ENCODE results near the gene TMEM31.

Gene TMEM31, protein sequence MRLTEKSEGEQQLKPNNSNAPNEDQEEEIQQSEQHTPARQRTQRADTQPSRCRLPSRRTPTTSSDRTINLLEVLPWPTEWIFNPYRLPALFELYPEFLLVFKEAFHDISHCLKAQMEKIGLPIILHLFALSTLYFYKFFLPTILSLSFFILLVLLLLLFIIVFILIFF
- long read RNA-seq, donor 1, result 0 reads
- long read RNA-seq, donor 2, result 0 reads
- long read RNA-seq, donor 3, result 0 reads
- long read RNA-seq, donor 4, result 0 reads
- long read RNA-seq, donor 5, result 0 reads
- long read RNA-seq, donor 6, result 0 reads
- long read RNA-seq, donor 7, result 0 reads
- long read RNA-seq, donor 8, result 0 reads

DNA sequence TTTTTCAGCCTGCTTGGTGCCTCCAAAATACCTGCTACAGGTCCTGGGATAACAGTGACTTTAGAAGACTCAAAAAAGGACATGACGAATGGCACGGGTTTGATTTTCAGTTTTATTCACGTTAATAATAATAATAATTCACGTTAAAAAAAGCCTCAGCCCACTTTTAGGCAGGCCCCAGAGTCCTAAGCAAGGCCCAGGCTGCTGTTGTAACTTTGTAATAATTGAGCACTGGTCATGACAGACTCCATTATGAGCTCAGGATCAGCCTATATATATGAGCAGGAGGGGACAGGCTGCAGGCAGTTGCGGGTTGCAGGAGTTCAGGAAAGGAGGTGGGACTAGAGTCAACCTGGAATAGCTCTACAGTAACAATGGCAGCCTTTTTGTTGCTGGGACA, at the start of gene TMEM31:
TMEM31 (plus strand) TSS at position 301 of the 400 bp plus-strand sequence. CDS start 1,350 bp downstream, outside the sequence.
- DNase-seq, result no peak

DNA sequence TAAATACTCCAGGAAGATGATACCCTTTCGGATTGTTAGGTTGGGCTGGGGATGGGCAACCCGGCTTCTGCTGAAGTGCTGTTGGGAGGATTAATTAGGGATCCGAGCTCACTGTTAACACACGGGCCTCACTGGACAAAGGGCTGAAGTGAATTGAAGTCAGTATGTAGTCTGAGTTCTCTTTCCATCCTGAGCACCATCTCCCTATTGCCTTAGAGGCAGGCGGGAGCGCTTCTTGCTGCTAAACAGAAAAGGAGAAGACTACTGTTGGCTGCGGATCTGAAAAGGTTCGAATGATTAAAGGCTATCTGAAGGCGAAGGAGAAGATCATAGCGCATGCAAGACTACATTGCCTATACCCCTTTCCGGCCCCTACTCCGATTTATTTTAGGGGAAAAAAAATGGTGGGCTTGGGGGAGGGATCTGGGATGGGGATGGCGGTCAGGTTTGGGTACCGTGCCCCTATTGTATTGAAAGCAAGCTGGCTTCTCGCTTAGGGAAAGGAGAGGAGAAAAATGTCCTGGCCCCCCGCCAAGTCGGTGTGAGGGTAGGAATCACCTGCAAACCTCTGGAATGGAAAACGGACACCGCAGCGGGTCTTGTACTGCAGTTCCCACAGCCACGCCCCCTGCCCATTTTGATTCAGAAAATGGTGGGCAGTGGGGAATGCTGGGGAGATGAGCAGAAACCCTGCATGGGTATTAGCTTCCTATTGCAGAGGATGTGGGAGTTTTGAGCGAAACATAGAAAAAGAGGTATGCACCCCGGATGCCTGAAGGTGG, 46.5 kb upstream of the TMEM31 start:
- DNase-seq, result peak; percentile 21

DNA sequence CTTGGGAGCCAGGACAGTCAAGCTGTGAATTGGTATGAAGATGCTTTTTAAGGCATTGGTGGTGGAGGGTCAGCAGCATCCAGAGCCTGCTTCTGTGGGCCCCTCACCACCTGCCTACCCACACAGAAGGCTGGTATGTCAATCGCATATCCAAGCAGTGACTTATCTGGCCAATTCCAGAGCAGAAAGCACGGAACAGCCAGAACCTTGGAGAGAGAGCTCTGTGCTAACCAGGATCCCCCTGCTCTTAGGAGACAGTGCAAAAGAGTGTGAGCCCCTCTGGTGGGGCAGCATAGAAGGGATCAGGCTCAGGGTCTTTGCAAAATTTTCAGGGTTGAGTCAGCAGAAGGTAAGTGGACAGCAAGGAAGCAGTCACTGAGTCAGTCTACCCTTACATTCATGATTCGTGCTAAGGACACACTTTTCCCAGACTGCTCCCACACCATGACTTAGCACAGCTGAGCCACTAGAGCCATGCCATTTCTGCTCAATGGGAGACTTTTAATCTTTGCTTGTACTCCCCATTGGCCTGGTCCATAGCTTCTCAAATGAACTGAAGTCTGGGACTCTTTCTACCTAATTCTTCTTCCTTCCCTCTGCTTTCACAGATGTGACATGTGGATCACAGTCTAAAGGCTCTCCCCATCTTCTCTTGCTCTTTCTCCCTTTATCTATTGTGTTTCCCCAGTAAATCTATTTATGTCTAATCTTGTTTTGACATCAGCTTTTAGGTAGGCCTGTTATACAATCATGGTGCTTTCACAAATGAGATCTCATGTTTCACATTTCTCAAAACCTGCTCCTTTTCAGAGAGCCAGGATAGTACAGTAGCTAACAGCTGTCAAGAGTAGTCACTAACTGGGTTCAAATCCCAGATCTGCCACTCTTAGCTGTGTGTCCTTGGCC, 44.3 kb upstream of the TMEM31 start:
- no peak for DNase-seq

DNA sequence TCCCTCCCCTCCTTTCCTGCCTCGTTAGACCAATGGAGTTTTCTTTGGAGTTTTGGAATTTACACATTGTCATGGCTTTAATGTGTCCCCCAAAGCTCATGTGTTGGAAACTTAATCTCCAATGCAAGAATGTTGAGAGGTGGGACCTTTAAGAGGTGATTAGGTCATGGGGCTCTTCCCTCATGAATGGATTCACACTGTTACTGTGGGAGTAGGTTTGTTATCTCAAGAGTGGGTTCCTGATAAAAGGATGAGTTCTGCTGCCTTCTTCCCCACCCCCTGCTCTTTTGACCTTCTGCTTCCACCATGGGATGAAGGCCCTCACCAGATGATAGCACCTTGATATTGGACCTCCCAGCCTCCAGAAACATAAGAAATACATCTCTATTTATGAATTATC, 41.0 kb upstream of the TMEM31 start:
- DNase-seq, result no peak

DNA sequence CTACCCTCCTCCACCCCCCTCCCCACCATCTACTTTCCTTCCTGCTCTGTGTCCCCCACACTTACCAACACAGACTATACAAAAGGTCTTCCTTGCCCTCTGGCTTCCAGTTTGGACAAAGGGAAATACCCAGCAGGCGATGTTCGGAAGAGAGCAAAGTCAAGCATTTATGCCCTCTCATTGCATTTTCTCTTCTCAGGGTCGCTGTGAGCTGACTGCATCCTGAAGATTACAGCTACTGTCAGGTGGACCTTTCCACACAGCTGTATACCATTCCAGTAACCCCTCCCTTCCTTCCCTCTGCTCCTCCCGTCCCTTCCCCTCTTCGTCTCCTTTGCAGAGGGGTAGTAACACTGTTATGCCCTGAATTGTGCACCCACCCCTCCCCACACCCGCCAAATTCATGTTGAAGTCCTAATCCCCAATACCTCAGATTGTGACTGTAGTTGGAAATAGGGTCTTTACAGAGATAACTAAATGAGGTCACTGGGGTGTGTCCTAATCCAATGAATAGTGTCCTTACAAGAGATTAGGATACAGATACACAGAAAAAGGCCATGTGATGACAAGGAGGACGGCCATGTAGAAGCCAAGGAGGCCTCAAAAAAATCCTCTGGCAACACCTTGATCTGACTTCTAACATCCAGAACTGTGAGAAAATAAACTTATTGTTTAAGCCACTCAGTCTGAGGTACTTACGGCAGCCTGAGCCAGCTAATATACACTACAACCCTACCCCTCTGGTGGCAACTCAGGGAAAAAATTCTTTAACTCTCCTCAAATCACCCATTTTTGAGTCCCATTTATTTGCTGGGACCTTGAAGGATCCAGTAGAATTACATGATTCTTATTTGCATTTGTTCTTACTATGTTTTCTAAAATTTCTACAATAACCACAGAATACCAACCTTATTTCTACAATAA, 35.9 kb upstream of the TMEM31 start:
- DNase-seq, result no peak

DNA sequence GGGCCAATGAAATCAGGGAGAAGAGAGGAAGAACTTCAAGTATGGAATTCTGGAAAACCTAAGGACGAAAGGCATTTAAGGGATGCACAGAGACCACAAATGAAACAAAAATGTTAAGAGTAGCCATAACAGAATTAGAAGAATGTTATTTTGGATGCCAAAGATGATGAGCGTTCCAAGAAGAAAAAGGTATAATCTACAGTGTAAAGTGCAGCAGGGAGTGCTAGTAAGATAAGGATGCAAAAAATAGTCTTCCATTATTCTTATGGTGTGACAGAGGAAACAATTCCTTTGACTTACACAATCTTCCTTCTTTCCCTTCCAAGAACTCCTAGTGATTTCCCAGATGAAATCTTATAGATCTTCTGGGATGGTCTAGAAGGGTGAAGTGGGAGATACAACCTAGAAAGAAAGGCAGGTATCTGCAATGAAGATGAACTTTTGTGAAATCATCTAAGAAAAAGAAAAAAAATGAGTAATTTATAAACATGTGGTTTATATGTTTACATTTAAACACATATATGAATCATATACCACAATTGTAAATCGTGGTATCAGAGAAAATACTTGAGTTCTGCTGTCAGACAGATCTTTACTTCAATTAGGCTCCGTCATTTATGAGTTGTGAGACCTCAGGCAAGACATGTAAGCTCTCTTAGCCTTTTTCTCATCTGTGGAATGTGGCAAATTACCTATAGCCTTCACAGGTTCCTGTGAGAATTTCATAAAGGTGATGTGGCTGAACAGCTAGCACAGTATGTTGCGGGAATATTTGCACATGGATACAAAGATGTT, 32.3 kb upstream of the TMEM31 start:
- no peak for DNase-seq

DNA sequence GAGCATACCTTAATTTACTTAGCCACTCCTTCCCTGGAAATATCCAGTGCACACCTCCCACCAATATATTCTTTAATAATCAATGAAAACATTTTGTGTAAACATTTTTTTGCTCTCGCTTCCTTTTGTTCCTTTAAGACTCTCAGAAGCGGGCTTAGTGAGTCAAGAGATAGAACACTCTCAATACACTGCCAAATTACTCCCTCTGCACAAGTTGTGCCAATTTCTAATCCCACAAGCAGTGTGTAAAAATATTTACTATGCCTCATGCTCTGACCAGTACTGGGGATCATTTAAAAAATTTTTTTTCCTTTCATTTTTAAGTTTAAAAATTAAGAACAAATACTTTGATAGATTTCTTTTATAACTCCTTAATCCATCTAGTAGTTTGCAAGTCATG, 29.3 kb upstream of the TMEM31 start:
- DNase-seq, result no peak

DNA sequence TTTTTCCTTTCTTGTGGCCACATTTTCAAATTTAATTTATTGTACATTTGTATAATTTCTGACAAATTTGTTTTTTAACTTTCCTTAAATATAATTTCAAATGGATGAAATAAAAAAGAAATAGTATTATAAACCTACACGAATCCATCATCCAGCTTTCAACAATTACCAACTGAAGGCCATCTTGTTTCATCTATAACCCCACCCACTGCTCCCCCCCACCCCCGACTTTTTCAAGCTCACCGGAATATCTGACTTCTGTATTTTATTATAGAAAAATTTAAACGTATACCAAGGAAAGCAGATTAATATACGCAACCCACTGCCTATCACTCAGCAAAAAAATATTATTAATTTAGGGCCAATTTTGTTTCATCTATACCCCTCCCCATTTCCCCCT, 25.3 kb upstream of the TMEM31 start:
- DNase-seq, result no peak

DNA sequence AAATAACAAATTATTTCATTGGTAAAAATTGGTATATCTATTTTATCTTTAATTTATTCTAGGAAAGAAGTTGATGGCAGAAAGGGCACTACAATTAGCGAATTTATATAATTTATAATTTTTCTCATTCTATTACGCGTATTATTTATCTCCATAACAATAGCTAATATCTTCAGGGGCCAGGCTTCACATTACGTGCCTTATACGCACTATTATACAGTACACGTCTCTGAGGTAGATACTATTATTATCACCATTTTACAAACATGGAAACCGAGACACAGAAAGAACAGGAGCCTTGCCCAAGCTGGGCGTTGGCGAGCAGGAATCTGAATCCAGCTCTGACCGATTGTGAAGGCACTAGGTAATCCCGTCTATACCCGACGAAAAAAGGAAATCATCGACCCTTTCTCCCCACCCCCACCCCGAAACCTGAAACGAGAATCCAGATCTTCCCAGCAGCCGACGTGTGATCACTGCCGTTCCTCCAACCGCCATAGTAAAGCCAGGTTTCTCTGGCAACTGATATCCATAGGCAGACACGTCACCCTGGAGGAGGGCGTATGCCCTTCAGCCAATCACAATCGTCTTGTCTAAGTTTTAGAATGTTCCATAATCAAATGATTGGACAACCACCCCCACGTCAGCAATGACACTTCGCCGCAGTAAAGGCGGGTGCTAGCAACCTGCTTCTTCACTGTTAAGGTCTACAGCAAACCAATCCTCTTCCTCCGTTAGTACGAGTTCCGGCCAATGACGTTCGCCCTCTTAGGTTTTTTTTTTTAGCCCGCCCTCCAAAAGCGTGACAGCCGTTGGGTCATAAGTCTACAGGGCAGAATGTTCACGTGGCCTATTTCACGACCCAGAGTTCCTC, 24.3 kb upstream of the TMEM31 start, which contains the start of gene MORF4L2:
MORF4L2 (minus strand) TSS at position 501 of the 874 bp plus-strand sequence. CDS start 9,672 bp downstream, outside the sequence.
- DNase-seq, result peak; percentile 76

DNA sequence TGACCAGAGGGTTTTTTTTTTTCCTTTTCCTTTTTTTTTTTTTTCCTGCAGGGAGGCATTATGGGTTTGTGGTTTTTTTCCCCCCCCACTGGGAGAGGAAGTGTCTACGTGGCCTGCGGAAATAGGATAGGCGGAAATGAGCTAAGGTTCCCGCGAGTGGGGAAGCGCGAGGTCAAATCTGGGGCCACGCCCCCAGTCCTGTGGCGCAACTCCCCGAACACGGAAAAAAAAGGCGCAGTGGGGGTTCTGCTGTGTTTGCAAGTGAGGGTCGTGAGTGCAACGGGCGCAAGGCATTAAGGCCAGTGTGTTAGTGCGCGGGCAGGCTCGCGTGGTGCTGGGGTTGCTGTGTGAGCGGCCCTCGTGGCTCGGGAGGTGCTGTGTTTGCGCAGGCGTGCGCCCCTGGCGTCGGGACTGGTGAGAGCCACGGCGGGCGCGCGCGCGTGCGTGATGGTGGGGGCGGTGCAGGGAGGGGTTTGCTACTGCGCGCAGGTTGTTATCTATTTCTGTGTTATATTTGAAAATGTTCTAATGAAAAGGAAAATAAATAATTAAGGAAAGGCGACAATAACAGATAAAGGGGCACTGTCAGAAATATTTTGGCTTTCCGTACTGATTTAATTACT, 23.5 kb upstream of the TMEM31 start:
- peak; percentile 92 for DNase-seq

DNA sequence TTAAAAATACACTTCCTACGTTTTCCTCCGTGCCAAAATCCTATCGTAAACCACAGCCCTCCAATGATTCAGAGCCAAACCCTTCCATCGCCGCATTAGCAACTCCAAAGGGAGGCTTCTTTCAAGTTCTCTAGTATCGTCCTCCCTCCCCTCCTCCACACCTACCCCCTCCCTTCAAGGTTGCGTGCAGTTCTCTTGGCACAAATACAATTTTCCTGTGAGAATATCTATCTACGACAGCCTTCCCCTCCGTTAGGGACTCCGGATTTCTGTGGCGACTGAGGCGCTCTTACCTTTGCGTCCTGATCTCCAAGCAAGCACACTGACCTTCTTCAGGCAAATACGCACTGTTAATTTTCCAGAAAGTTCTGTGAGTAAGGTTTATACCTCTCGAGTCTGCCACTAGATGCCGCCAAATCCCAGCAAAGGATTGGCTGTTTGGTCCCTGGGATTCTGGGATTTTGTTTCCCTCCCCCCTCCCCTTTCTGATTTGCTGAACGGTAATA, 23.0 kb upstream of the TMEM31 start:
- peak; percentile 72 for DNase-seq

DNA sequence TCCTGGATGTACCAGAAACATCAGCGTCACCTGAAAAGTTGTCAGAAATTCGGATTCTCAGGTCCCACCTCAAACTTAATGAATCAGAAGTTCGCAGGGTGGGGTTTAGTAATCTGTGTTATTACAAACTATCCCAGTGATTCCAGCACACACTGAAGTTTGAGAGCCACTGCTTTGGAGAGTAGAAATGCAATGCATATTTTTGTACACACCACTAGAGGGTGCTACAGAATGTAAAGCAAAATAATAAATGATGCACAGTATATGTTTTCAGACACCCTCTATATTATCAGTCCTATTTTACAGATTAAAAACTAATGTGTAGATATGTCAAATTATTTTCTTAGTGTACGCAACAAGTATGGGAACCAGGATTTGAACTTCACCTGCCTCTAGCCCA, 21.8 kb upstream of the TMEM31 start:
- no peak for DNase-seq

DNA sequence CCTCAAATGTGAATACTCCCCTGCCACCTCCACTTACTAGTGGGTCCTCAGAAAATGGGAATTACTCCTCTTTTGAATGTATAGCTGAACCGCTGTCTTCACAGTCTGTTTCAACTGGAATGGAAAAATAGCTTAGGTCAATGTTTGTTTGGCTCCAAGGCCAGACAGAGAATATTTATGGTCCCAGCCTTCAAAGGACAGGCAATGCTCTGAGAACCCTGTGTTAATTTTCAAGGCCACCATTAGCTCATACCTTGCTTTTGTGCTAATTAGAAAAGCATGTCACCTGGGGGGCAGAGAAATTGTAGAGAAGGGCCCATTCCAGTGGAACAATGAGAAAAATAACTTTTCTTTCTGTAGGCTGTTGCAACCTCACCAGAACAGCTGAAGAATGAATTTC, 19.6 kb upstream of the TMEM31 start:
- no peak for DNase-seq

DNA sequence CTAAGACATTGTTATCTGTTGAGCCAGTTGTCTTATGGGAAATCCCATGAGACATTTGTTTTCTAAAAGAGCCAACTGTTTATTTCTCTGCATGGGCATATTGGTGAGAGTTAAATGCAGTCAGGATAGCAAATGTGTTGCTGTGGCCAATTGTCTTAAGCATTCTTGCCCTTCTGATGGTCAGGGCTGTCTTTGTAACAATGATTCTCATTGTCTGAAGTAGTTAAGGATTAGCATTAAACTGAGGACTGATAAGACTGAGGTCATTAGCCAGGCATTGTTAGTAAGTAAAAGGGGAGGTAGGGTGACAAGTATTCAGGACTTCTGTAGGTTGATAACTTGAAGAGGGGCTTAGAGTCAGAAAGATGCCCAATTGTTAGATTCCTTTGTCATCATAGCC, 13.0 kb upstream of the TMEM31 start:
- no peak for DNase-seq

DNA sequence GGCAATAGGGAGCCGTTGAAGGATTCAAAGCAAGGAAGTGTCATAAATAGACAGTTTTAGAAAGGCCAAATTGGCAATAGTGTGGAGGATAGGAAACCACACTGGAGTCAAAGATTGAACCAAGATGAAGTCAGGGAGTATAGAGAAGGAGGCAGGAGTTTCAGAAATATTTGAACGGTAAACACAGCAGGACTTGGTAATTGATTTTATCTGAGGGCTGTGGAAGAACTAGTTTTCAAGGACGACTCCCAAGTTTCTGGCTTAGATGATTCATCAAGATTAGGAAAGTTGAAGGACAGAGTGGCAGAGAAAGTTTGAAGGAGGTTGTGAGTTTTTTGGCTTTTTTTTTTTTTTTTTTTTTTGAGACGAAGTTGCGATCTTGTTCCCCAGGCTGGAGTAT, 11.5 kb upstream of the TMEM31 start:
- no peak for DNase-seq

DNA sequence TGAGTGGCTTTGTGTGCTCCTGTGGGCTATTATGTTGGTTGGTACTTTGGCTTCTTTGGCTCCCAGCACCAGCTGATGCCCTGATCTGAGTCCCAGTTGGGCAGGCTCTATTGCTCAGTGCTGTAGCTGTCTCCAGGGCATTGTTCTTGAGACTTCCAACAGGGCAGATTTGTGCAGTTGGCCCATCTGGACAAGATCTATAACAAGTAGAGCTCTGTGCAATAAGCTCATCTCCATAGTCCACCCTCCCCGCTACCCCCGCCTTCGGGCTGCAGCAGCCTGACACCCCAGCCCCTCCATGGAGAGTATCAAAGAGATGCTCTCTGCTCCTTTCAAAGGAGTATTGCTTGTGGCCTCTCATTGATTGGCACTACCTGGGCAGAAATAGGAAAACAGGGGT, 5.8 kb upstream of the TMEM31 start:
- no peak for DNase-seq

DNA sequence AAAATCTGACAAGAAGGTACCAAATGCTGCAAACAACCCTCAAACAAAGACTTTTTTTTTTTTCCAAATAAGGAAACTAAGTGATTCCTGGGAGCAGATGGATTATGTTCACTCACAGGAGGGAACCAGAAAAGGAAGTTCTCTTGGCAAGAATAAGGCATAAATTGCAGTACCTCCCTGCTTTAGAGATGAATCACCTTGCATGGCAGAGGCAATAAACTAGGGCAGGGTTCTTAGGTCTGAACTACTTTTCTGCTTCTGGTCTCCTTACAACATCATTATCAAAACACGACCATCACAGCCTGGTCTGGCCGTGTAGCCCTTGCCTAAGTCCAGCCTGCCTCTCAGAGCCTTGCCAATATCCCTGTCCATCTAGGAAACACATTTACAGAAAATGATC, 6.3 kb downstream of the TMEM31 start:
- no peak for DNase-seq

DNA sequence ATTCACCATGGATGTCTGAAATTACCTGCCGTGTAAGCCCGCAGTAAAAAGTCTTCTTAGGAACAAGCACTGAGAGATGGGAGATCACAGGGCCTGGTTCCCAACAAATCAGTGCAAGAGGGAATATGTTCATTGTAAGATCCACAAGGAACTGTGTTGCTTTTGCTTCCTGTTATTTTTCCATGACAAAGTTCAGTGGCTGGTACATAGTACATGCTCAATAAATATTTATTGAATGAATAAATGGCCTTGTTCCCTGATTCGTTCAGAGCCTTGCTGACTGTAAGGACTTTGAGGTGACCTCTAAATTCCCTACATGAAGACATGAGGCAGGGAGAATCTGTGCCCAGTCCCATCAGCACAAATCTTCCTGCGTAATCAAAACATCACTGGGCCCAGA, 7.4 kb downstream of the TMEM31 start:
- DNase-seq, result no peak

DNA sequence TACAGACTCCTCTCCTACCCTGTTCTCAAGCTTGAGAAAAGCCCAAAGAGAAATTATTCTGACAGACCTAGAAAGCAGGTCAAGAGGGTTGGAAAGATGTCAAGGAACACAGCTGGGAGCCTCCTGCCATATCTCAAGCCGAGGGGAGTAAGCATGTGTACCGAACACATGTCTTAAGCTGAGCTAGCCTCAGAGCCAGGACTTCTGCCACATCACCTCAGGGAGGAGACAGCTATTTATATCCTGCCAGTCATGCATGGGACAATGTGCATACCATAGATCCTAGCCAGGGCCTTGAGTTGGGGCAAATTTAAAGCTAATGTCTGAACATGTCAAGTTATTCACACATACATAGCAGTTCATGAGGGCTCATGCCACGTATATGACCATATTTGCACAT, 11.8 kb downstream of the TMEM31 start:
- DNase-seq, result no peak

Measured in right kidney (tissue), 9 donors.